Measurements from ENCODE around the gene MAP2K1.
"Not testable (repeated sequence)": the region's sequence is repeated elsewhere in the genome, so short reads cannot be mapped to it uniquely, and the experiment has no call there.

The MAP2K1 gene

DNA sequence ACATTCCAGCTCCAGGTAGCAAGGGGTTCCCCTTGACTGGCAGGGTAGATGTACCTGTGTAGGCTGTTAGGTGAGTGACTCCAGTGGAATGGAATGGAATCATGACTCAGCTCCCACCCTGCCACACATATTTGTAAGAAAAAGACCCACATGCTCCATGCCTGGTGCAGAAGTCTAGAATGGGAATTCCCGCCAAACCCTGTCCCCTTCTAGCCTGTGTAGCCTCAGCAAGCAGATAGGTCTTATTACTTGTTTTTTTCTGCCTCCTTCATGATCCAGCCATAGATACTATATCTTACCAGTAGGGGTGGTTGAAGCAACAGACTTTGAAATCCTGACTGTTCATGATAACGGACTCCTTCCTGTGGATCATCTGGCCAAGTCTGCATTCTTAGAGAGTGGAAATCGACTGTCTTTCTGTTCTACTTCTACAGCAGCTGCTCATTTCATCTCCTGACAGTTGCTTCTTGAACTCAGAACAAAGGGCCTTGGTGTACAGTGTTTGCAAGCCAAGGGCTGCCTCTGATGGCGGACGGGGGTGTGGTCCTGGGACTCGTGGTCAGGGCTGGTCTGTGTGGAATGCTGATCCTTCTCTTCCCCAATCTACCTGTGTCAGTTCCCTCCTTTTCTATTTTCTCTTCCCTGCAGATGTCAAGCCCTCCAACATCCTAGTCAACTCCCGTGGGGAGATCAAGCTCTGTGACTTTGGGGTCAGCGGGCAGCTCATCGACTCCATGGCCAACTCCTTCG lies 94.6 kb downstream of the MAP2K1 start:
- DNase-seq: no peak

DNA sequence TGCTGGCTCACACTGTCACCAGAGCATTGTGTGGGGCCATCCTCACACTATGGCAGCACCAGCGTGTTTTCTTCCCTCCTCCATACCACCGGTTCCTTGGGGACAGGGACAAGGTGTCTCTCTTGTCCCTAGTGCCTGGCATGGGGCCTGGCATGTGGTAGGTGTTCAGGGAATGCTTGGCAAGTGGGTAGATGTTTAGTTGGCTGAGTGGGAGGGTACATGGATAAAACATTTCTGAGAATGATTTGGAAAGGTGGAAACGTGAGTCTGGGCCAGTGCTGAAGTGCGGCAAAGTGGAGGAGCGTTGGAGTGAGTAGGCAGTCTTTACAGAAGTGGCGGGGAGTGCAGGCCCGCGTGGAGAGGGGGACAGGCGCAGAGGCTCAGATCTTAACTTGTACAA lies 95.8 kb downstream of the MAP2K1 start:
- DNase-seq: no peak

DNA sequence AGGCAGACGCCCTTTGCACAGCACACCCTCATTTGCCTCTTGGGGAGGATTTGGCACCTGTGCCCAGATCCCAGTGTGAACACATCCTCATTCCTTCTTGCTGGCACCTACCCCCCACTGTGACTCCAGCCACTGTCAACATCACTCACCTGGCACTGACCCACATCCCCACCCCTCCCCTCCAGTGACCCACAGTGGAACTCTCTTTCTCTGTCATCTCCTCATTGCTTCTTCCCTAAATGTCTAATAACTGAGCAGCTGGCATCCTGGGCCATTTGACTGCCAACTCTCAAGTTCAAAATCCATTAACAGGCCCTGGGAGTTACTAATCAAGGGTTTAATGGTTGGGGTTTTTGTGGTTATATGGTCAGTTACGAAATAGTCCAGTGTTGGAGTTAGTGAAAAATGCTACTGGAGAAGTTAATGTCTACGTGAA lies 96.4 kb downstream of the MAP2K1 start:
- DNase-seq: no peak

DNA sequence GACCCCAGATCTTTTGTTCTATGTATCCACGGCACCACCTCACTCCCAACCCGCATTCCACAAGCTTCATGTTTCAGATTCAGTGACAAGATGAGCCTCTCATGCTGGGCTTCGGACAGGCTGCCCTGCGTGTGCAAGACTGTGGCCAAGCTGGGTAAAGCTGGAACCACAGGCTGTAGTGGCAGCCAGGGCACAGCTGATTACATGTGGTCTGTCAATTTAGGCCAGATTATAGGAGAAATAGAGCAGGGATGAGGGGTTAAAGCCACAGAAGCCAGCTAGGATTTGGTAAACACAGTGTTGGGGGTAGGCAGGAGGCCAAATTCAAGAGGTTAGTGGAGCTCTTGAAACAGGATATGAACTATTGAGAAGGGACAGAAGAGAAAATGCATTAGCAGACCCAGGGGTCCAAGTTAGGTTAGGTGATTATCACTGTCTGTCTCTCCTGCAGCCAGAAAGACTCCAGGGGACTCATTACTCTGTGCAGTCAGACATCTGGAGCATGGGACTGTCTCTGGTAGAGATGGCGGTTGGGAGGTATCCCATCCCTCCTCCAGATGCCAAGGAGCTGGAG lies 97.9 kb downstream of the MAP2K1 start:
- DNase-seq: no peak

DNA sequence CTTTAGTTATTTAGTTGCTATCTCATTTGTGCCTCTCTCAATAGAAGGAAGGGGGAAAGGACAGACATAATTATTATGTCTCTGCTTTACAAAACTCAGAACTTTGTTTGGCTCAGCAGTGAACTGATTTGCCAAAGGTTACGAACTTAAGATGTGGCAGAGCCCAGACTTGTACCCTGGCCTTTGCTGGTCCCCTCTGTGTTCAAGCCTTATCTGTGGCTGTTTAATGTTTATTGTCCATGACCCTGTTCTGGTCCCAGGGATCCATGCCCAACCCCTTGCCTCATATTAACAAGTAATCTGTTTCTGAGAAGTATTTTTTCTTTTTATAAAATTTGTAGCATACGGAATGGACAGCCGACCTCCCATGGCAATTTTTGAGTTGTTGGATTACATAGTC lies 100.2 kb downstream of the MAP2K1 start:
- no peak for DNase-seq

DNA sequence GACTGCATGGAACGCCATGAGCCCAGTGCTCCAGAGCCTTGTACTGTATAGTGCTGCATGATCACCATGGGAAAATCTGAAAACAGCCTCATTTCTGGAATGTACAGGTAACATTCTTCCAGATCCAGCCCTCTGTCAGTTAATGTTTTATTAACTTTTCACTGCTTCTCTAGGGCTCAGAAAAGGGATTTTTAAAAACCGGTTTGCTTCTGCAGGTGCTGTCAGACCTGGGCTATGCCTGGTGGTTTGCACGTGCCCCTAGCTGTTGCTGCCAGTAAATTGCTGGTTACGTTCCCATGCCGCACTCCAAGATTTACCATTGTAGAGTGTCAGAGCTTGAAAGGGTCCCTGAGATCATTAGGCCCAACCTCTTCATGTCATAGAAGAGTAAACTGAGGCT lies 101.8 kb downstream of the MAP2K1 start:
- no peak for DNase-seq

DNA sequence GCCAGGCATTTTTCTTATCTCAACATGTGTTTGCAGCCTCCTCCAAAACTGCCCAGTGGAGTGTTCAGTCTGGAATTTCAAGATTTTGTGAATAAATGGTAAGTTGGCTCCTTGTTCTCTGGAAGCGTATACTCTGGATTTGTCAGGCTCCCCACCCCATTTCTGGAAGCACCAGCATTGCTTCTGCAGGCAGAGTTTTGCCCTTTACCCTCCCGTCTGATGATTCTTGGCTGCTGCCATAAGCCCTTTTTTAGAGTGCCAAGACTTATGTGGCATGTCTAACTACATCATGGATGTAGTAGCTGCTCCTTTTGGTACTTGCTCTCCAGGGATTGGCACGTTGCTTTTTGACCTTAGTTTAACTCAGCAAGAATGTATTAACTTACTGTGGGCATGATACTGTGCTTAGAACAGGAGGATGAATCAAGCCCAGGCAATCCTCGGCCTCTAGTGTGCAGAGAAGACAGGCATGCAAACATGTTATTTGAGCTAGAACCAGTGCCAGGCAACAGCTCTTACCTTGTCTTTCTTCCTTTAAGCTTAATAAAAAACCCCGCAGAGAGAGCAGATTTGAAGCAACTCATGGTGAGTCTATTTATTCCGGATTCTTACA lies 102.6 kb downstream of the MAP2K1 start:
- DNase-seq: no peak

DNA sequence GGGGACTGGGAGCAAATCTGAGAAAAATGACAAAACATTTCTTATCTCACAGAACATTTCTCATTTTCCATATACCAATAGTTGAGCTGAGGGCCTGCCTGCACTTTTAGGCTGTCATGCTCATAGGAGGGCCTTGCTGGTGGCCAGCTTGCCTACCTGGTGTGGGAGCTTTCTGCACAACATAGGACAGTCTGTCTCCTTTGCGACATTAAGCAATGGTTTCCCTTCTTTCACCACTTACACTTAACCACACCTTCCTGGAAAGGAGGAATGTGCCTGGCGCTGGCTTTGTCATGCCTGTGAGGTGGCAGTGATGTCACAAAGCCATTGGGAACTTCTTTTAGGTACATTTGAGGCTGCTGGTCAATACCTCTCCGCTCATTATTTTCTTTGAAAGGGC lies 105.1 kb downstream of the MAP2K1 start:
- no peak for DNase-seq

DNA sequence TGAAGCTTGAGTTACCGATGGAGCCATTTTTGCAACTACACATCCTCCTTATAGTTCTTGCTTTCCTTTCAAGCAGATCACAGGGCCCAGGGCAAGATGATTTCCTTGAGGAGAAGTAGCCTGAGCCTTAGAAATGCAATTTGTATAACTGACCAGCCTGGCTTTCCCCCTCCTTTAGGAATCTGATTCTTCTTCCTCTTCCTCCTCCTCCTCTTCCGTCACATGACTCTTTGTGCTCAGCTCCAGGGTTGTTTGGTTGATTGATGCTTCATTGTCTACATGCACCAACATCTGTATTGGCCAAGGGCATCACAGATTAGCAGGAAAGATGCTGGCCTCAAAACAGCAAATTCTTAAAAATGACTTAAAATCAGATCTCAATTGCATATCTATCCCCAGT lies 107.5 kb downstream of the MAP2K1 start:
- DNase-seq: no peak

DNA sequence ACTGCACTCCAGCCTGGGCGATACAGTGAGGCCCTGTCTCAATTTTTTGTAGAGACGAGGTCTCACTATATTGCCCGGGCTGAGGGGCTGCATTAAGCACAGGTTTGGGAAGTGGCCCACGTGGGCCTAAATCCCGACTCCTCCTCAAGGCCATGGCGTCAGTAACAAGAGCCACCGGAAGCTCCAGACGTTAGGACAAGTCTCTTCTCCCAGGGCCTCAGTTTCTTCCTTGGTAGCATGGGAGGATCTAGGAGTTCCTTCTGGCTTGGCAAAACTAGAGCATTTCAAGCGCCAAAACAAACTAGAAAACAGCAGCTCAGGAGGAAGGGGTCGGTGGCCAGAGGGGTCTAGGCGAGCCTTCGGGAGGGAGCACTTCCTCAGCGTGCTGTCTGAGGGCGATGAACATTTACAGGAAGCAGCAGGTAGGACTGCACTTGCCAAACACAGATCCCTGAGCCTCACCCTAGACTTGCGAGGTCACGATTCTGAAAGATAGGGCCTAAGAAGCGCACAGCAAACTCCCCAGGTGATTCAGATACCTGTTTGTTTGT lies 110.3 kb downstream of the MAP2K1 start:
- no peak for DNase-seq

DNA sequence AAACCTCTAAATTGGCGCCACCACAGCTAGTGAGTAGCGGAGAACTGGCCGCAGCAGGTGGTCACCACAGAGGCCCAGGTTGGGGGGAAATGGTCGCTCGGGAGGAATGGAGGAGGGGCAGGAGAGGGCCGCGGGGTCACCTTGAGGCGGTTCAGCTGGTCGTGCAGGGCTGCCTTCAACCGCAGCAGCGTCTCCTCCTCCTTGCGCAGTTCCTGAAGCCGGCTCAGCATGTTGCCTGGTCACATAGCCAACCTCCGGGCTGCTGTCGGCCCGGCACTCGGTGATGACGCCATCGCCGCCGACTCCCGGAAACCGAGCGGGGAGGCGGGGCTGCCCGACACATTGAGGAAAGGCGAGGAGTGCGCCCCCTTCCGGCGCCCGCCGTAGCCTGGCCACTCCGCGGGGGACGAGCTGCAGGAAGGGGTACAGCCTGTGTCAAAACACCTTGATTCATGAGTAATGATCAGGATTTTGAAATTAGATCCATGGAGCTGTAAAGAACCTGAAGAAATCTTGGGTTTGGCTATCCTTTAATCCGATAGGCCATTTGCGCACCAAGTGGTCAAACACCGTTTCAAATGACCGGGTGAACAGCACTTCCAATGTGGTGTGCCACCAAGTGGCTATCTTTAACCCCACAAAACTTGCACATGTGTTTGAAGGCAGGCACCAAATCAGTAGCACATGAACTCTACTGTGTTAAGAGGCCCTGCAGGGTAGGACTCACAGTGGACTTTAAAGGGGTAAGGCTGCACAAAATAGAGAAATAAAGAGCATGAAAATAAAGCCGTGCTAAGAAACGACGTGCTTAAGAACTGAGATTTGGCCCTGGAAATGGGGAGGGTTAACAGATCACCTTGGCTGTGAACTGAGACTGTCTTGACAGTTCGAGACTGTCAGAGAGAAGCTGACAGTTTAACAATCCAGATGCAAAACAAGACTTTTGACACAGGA lies 111.1 kb downstream of the MAP2K1 start, which contains the start of gene SNAPC5:
Gene SNAPC5, minus strand, starts transcription at position 261 of the 954 bp plus-strand sequence. Its CDS starts 31 bp downstream, at position 230.
- peak; percentile 98 for DNase-seq

DNA sequence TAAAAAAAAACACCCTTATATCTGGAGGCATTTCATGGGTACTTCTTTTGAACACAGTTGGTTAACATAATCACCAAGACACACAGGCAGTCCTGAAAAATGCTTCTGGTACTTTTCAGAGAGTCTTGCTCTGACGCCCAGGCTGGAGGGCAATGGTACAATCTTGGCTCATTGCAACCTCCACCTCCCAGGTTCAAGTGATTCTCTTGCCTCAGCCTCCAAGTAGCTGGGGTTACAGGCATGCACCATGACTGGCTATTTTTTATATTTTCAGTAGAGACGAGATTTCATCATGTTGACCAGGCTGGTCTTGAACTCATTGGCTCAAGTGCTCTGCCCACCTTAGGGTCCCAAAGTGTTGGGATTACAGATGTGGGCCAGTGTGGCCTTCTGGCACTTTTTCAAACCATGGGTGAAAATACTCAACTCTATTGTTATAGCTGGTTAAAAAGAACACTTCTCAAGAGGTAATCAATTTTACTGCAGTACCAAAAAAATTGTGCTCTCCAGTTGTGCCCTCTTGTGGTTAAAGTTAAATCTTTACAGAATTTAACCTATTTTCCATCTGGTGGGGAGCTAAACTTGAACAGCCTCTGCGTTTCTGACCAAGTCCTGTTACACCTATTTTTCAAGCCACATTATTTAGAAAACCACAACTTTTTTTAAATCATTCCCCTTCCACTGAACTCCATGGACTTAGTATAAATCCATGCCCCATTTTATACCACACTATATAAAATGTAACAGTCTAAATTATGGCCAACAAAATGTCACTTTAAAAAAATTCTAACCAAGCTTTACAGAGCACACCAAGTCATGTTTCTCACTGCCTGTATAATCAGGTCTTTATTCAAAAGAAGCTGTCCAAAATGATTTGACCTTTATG lies 112.0 kb downstream of the MAP2K1 start:
- DNase-seq: no peak

DNA sequence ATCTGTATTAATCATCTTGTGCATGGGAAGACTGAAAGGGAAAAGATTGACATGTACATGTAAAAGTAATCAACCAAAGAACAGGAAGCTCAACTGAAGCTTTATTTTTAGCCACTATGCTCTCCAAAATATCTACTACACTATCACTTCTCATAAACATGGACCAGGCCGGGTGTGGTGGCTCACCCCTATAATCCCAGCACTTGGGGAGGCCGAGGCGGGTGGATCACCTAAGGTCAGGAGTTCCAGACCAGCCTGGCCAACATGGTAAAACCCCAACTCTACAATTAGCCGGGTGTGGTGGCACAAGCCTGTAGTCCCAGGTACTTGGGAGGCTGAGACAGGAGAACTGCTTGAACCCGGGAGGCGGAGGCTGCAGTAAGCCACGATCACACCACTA lies 113.6 kb downstream of the MAP2K1 start:
- DNase-seq: not testable (repeated sequence)

DNA sequence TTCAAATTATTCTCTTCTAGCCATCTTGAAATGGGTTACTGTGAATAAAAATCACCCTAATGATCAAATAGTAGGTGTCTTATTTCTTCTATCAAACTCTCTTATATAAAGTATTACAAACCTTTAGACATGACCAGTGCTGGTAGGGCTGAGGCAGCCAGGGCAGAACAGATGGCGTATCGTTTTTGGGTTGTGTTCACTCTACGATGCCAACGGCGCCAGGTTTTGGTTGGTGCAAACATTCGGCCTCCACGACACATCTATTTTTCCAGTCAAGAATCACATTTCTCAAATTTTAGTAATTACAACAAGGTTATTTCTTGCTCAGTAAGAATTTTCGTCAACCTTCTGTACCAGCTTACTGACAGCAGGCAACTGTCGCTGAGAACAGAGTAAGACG lies 115.8 kb downstream of the MAP2K1 start:
- no peak for DNase-seq

DNA sequence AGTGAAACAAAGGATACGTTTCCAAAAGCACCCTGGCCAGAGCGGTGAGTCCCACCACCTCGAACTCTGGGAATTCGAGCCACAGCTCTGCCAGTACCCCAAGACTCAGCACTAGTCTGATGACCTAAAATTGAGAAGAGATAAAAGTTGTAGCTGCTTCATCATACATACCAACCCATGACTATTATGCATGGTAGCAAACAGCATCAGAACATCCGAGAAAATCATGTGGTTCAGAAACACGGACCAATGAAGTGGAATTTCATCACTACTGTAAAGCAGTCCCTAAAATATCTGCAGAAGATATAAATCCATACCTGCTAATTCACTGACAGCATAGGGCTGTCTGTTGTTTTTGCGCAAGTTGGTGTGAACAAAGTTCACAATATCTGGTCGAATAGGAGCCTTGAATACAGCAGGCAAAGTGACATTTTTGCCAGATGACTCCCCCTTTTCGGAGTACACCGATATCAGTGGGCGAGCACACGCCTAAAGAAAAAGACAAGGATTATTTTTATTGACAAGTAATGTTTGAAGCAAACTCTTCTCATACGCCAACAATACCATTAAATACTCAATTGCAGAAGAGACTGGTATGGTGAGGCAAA lies 116.4 kb downstream of the MAP2K1 start:
- not testable (repeated sequence) for DNase-seq

DNA sequence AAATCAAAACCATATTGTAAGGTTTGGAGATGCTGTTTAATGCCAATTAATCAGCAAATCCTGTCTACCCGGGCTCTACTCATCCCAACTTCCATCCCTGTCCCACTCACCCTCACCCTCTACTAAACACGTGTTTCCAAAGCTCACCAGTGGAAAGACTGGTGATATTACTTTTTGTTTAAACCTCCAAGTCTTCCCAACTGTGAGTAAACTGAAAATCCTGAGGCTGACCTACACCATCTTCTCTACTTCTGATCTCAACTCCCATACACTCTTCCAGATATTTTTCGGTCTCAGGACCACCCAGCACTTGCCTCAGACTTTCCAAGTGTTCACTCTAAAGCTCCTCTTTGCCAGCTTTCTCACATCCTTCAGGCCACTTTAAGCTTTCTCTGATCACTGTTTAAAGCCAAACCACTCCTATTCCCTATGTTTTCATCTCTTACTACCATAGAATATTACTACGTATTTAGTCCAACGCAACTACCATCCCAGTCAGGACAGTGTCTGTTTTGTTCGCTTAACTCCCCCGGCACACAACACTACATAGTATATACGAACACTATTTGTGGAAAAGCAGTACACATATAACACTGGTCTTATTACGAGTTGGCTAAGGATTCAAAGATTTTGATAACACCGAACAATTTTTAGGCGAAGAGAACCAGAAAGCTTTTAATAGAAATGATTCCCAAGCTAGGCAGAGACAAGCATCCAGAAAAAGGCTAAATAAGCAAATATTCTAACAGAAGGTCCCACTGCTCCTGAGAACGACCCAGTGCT lies 117.3 kb downstream of the MAP2K1 start:
- DNase-seq: no peak

DNA sequence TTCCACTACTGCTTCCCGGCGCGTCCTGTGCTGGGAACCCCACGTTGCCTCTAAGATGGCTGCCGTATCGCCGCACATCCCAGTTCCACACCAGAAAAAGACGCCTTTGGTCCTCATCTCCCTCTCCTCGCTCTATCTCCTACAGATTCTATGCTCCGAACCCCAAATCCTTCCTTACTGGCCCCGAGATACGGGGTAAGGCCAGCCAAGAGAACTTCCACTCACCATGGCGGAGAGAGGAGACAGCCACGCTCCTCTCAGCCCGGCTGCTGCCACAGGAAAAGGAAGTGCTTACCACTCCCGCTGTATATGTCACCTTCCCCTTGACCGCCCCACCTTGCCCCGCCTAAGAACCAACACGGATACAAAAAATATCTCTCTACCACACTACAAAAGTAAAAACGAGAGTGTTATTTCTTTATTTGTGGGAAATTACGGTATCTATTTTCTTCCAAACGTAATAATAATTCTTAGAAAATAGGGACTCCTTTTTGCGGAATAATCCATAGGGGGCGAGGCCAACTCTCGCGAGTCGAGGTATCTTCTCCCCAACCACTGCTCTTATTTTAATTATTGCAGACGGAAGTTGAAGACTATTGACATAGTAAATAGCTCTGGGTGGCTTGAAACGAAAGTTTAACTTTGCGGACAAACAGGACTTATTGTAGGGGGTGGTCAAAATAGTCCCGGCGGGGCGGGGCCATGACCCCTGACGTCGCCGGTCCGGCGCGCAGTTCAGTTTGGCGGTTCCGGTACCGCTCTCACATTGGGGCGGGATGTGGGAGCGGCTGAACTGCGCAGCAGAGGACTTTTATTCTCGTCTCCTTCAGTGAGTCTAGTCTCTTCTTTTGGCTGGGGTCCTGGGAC lies 118.1 kb downstream of the MAP2K1 start, which contains the start of the genes RPL4 and ZWILCH:
Gene RPL4, minus strand, starts transcription at position 293 of the 867 bp plus-strand sequence. Its CDS starts 65 bp downstream, at position 228.
Gene ZWILCH, plus strand, starts transcription at position 764 of the 867 bp plus-strand sequence. Its CDS starts 13 bp downstream, at position 777.
- peak; percentile 83 for DNase-seq

DNA sequence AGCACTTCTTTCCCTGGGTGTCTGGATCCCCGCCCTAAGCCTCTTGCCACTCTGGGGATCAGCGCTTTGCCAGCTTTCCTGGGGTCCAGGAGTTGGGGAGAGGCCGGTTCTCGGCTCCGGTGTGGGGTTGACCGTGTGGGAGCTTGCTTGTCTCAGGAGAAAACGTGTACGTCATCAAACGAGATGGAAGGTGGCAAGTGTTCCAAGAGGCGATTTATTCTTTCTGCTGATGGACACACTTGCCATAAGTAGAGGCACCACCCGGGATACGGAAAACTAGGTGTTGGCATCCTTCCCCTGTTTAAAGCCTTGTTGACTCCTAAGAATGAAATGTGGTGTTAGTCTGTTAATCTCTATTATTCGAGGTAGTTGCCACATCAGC lies 118.7 kb downstream of the MAP2K1 start:
- DNase-seq: no peak

DNA sequence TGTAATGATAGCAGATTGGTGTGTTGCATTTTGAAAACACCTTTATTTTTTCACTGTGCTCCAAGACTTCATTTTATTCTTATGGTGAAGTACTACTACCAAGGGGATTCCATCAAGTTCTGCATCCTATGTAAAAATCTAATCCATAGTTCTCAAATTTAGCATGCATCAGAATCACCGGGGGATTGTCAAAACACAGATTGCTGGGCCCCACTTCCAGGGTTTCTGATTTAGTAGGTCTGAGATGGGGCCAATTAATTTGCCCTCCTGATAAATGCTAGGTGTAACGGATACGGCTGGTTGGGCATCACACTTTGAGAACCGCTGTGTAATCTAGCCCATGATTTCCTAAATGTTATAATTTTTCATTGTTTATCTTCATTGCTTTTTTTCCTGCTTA lies 119.1 kb downstream of the MAP2K1 start:
- no peak for DNase-seq

All from activated CD4-positive, CD25-positive, alpha-beta regulatory T cell treated with anti-CD3 and anti-CD28 coated beads, Interleukin-2, amount 50 U/mL, for 72 hours (primary cell).